Activated naive CD4-positive, alpha-beta T cell treated with anti-CD3 and anti-CD28 coated beads, Interleukin-2, amount 50 U/mL, for 16 hours (primary cell): Measurements from ENCODE around the gene ITFG2.
"Not testable (repeated sequence)": the region's sequence is repeated elsewhere in the genome, so short reads cannot be mapped to it uniquely, and the experiment has no call there.

Source experiments
- DNase-seq: peaks from one replicate; pipeline ENCODE4 v3.0.0-alpha.2; 2020

ITFG2 gene

GRCh38 chr12:2812290-2813213 lies at the start of gene ITFG2:
ITFG2 (plus strand) TSS chr12:2812668; CDS start chr12:2812761, 93 bp downstream.
- DNase-seq, result peak; percentile 98

- no peak for DNase-seq
Observed at GRCh38 chr12:2764398-2764797, 48.1 kb upstream of the ITFG2 start.

- no peak for DNase-seq
Observed at GRCh38 chr12:2765052-2765451, 47.4 kb upstream of the ITFG2 start.

GRCh38 chr12:2765608-2766007 lies 46.9 kb upstream of the ITFG2 start:
- DNase-seq, result no peak

- no peak for DNase-seq
Observed at GRCh38 chr12:2768224-2768961, 44.1 kb upstream of the ITFG2 start.

- DNase-seq, result no peak
Observed at GRCh38 chr12:2769866-2770533, 42.5 kb upstream of the ITFG2 start.

- not testable (repeated sequence) for DNase-seq
Observed at GRCh38 chr12:2770544-2770943, 41.9 kb upstream of the ITFG2 start.

- DNase-seq, result no peak
Observed at GRCh38 chr12:2772370-2772769, 40.1 kb upstream of the ITFG2 start.

GRCh38 chr12:2773199-2773875 lies 39.1 kb upstream of the ITFG2 start:
- no peak for DNase-seq

- no peak for DNase-seq
Observed at GRCh38 chr12:2775431-2775830, 37.0 kb upstream of the ITFG2 start.

- DNase-seq, result no peak
Observed at GRCh38 chr12:2776129-2776806, 36.2 kb upstream of the ITFG2 start.

GRCh38 chr12:2779281-2779680 lies 33.2 kb upstream of the ITFG2 start:
- no peak for DNase-seq

- DNase-seq, result peak; percentile 44
Observed at GRCh38 chr12:2783936-2784600, 28.4 kb upstream of the ITFG2 start.

GRCh38 chr12:2785017-2785416 lies 27.5 kb upstream of the ITFG2 start:
- DNase-seq, result no peak

GRCh38 chr12:2791089-2791488 lies 21.4 kb upstream of the ITFG2 start:
- DNase-seq, result no peak

GRCh38 chr12:2792671-2793500 lies 19.6 kb upstream of the ITFG2 start:
- no peak for DNase-seq

- no peak for DNase-seq
Observed at GRCh38 chr12:2793561-2793960, 18.9 kb upstream of the ITFG2 start.

GRCh38 chr12:2794191-2794735 lies 18.2 kb upstream of the ITFG2 start:
- DNase-seq, result peak; percentile 43

GRCh38 chr12:2794736-2795289 lies 17.7 kb upstream of the ITFG2 start, which contains the start of gene FKBP4:
FKBP4 (plus strand) TSS chr12:2794970; CDS start chr12:2795140, 170 bp downstream.
- peak; percentile 93 for DNase-seq
